ENCODE results near the gene GPR160.

The GPR160 gene

DNA sequence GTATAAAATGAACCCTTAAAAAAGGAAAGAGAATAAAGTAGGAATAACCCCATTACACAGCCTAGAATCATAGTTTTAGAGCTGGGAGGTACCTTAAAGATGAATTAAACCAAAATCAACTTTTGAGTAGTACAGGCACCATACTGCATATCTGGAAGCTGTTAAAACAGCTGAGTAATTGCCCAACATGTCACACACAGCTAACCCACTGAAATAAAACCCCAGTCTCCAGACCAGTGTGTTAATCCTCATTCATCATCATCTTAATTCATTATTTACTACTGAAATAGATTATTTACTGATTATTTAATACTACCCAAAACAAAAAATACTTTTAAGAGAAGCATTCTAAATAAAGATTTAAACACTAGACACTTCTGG is 52.8 kb downstream of the GPR160 start:
- TF ChIP-seq, protein P1, sequence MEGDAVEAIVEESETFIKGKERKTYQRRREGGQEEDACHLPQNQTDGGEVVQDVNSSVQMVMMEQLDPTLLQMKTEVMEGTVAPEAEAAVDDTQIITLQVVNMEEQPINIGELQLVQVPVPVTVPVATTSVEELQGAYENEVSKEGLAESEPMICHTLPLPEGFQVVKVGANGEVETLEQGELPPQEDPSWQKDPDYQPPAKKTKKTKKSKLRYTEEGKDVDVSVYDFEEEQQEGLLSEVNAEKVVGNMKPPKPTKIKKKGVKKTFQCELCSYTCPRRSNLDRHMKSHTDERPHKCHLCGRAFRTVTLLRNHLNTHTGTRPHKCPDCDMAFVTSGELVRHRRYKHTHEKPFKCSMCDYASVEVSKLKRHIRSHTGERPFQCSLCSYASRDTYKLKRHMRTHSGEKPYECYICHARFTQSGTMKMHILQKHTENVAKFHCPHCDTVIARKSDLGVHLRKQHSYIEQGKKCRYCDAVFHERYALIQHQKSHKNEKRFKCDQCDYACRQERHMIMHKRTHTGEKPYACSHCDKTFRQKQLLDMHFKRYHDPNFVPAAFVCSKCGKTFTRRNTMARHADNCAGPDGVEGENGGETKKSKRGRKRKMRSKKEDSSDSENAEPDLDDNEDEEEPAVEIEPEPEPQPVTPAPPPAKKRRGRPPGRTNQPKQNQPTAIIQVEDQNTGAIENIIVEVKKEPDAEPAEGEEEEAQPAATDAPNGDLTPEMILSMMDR (IDR thresholded peaks at IDR 0.05) = no peak
- no peaks in the 10 kb centered on the region for H3K4me1 ChIP-seq
- intact Hi-C loops (cut with DNase I; ENCODE audit: low total_unique reads) = no loop called here
- H3K27me3 ChIP-seq = no peaks in the 10 kb centered on the region
- peaks cover 33 to 61% (median 36%) of the 10 kb centered on the region in 3 donors for H3K36me3 ChIP-seq
- no peak overlapping the region for H3K27ac ChIP-seq
- no peak for DNase-seq
- no peaks in the 10 kb centered on the region for H3K9me3 ChIP-seq
- no peak overlapping the region for H3K4me3 ChIP-seq

DNA sequence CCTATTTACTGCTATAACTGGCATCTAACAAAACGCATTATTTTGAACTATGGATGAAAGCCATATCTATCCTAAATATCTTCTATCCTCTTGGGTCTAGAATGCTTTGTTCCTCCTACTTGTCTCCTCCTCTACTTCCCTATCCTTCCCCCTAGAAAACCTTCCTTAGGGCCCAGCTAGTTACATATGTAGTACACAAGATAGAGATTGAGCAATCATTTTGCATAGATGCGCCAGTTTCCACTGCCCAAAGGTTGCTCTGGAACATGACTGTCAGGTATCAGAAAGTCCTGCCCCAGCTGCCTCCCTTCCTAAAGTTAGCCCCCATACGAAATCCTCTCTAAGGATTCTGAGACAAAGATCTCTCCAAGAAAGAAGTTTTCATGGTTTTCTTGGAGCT is 55.1 kb downstream of the GPR160 start:
- no peak overlapping the region for H3K27ac ChIP-seq
- TF ChIP-seq, protein P1 (IDR thresholded peaks at IDR 0.05) = no peak
- H3K9me3 ChIP-seq = no peaks in the 10 kb centered on the region
- no peak for DNase-seq
- H3K4me3 ChIP-seq = no peak overlapping the region
- no peaks in the 10 kb centered on the region for H3K4me1 ChIP-seq
- H3K36me3 ChIP-seq = peaks cover 39 to 70% (median 40%) of the 10 kb centered on the region in 3 donors
- no peaks in the 10 kb centered on the region for H3K27me3 ChIP-seq
- intact Hi-C loops (cut with DNase I; ENCODE audit: low total_unique reads) = no loop called here

DNA sequence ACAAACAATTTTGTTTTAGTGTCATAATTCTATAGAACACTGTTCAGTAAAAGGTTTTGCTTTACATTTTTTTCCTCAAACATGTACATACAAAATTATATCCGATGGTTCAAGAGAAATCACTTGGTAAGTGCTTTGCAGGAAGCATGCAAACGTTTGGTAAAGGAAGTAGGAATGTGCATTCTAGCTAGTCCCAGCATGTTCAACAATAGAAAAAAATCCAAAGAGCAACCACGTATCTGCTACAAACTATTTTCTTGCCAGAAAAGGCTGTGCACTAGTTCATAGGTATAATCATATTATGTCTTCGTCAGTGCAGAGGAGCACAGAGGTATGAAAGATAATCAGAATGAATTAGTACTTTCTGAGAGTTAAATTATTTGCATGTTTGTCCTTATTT is 58.0 kb downstream of the GPR160 start:
- DNase-seq = no peak
- TF ChIP-seq, protein P1 (IDR thresholded peaks at IDR 0.05) = no peak
- no peak overlapping the region for H3K27ac ChIP-seq
- H3K9me3 ChIP-seq = no peaks in the 10 kb centered on the region
- H3K27me3 ChIP-seq = no peaks in the 10 kb centered on the region
- H3K4me1 ChIP-seq = no peaks in the 10 kb centered on the region
- H3K4me3 ChIP-seq = no peak overlapping the region
- H3K36me3 ChIP-seq = peaks cover 56 to 87% (median 60%) of the 10 kb centered on the region in 3 donors
- intact Hi-C loops (cut with DNase I; ENCODE audit: low total_unique reads) = no loop called here

DNA sequence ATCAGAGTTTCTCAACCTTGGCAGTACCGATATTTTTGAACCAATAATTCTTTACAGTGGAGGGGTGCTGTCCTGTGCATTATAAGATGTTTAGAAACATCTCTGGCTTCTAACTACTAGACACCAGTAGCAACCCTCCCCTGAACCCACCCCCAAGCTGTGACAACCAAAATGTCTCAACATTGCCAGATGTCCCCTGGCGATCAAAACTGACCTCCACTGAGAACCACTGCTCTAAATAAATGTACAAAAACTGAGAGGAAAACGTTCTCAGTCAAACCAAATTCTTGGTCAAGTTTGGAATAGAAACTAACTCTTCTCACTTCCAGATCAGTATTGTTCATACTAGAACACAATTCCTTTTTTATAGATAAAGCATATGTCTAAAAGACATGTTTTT is 58.5 kb downstream of the GPR160 start:
- no peaks in the 10 kb centered on the region for H3K27me3 ChIP-seq
- H3K4me3 ChIP-seq = no peak overlapping the region
- no peak overlapping the region for H3K27ac ChIP-seq
- no peaks in the 10 kb centered on the region for H3K9me3 ChIP-seq
- no peaks in the 10 kb centered on the region for H3K4me1 ChIP-seq
- TF ChIP-seq, protein P1 (IDR thresholded peaks at IDR 0.05) = no peak
- H3K36me3 ChIP-seq = peaks cover 60 to 87% (median 63%) of the 10 kb centered on the region in 3 donors
- no peak for DNase-seq
- intact Hi-C loops (cut with DNase I; ENCODE audit: low total_unique reads) = no loop called here

DNA sequence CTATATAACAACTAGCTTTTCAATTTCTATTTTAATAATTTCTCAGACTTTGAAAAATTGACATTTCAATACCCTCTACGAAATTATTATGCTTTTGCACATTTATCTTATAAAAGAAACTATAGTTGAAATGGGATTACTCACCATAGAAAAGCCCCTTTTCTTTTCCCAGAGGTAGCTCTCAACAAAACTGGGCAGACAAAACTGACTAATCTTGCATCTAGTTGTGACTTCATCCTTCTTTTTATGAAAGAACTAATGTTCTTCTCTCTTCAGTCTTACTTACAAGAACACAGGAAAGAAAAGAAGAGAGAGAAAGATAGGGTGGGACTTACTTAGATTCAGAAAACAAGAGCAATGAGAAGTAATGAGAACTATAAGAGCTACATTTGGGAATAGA is 61.0 kb downstream of the GPR160 start:
- H3K4me1 ChIP-seq = no peaks in the 10 kb centered on the region
- H3K9me3 ChIP-seq = no peaks in the 10 kb centered on the region
- TF ChIP-seq, protein P1 (IDR thresholded peaks at IDR 0.05) = no peak
- intact Hi-C loops (cut with DNase I; ENCODE audit: low total_unique reads) = no loop called here
- DNase-seq = no peak
- H3K36me3 ChIP-seq = peaks cover 74 to 94% (median 84%) of the 10 kb centered on the region in 3 donors
- no peak overlapping the region for H3K27ac ChIP-seq
- no peaks in the 10 kb centered on the region for H3K27me3 ChIP-seq
- no peak overlapping the region for H3K4me3 ChIP-seq

DNA sequence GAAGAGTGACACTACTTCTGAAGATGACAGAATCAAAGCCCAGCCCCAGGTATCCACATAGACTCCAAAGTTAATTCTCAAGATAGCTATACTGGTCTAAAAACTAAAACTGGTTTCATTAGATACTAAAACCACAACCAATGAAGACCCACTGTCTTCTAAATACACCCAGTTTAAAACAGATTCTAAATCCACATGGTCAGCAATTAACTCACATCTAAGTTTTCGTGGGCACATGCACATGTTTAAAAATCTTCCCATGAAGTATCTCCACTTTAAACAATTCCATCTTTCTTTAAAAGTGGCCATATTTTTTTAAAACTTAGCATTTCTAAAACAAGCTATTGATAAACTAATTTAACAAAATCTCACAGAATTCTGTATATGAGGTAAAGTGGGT is 63.1 kb downstream of the GPR160 start:
- no peaks in the 10 kb centered on the region for H3K4me1 ChIP-seq
- peaks cover 60 to 90% (median 75%) of the 10 kb centered on the region in 3 donors for H3K36me3 ChIP-seq
- TF ChIP-seq, protein P1 (IDR thresholded peaks at IDR 0.05) = no peak
- DNase-seq = no peak
- no peaks in the 10 kb centered on the region for H3K9me3 ChIP-seq
- no peaks in the 10 kb centered on the region for H3K27me3 ChIP-seq
- intact Hi-C loops (cut with DNase I; ENCODE audit: low total_unique reads) = loop anchor here (10.0 kb wide), 1 partner anchor 116 kb away; no protein-coding TSS in a partner anchor
- H3K27ac ChIP-seq = no peak overlapping the region
- H3K4me3 ChIP-seq = no peak overlapping the region

All from tibial artery (tissue), 4 donors.